HCT116 (cell line): Measurements from ENCODE around the gene ENOX1. TPM values are rescaled to one million over a fixed set of nuclear protein-coding genes. Genes with fewer than 3 reads are reported as not detected.

ENCODE experiments used
- ATAC-seq: fragments of 200-7000 bp; cut with Tn5 transposase; 2 replicates; pipeline ENCODE4 v1.9.1; 2020; ENCODE audit warnings: mild to moderate bottlenecking, moderate library complexity
- BruUV-seq: library from RNA; stranded (reverse); fragments of 400-500 nt; replicated peaks from 2 replicates; lab custom pipeline; 2021; lab: Mats Ljungman, UMichigan
- CTCF ChIA-PET: fragments of 300-600 bp; sonication (Branson Sonifier 250); formaldehyde crosslinking; loops from one replicate; lab custom pipeline; 2021; ENCODE audit warnings: antibody characterized with exemption; lab: Charles Lee
- POLR2A ChIA-PET: fragments of 300-600, 350-600 bp; sonication (Branson Sonifier 250); formaldehyde crosslinking; loops from one replicate; lab custom pipeline; 2021; ENCODE audit warnings: antibody characterized with exemption; lab: Charles Lee
- RAD21 ChIA-PET, 2 experiments: fragments of 300-600 bp; sonication (Branson Sonifier 250); formaldehyde crosslinking; loops; one replicate each; lab custom pipeline; 2023; ENCODE audit warnings: low total read pairs in 2 of 2; ENCODE audit not compliant: uncharacterized antibody in 2 of 2, unreplicated experiment in 2 of 2, low non-redundant PET in 1 of 2; lab: Charles Lee
- DNase-seq: peaks from one replicate; pipeline ENCODE4 v3.0.0-alpha.2; 2010; ENCODE audit warnings: low read depth, low spot score
- H2AFZ ChIP-seq: fragments of 200-600 bp; shearing (Covaris generic), sonication (generic); 2 replicates; pipeline ENCODE4 v1.6.1; 2017; ENCODE audit warnings: low read depth, mixed run types, mixed read lengths, antibody characterized with exemption, low read length; ENCODE audit not compliant: poor library complexity, severe bottlenecking
- H3K27ac ChIP-seq: 2 replicates; pipeline ENCODE4 v1.5.1; 2012; ENCODE audit warnings: low read depth, low read length
- H3K27me3 ChIP-seq: fragments of 200-600 bp; sonication (generic); 2 replicates; pipeline ENCODE4 v1.6.1; 2016; ENCODE audit warnings: mixed run types, low read length, mixed read lengths; ENCODE audit not compliant: insufficient read depth
- H3K36me3 ChIP-seq, 2 experiments: fragments of 200-500 bp in 1 of 2; fragments of 200-600 bp in 1 of 2; sonication (Bioruptor generic) in 1 of 2; sonication (generic) in 1 of 2; 2 replicates each; pipeline versions ENCODE4 v1.5.1 to v1.6.1; 2014 to 2016; ENCODE audit warnings: low read length in 2 of 2, inconsistent platforms in 1 of 2, mixed read lengths in 1 of 2, mixed run types in 1 of 2; ENCODE audit not compliant: insufficient read depth in 2 of 2, control insufficient read depth in 1 of 2
- H3K4me1 ChIP-seq, 2 experiments: fragments of 200-600 bp in 1 of 2; sonication (generic) in 1 of 2; 2 replicates each; pipeline versions ENCODE4 v1.5.1 to v1.6.1; 2012 to 2017; ENCODE audit warnings: low read length in 2 of 2, inconsistent platforms in 1 of 2, mild to moderate bottlenecking in 1 of 2, mixed read lengths in 1 of 2, mixed run types in 1 of 2, moderate library complexity in 1 of 2; ENCODE audit not compliant: insufficient read depth in 2 of 2, control insufficient read depth in 1 of 2
- H3K4me2 ChIP-seq: fragments of 200-600 bp; sonication (generic); 2 replicates; pipeline ENCODE4 v1.6.1; 2017; ENCODE audit warnings: mixed run types, low read length, mixed read lengths
- H3K4me3 ChIP-seq, 2 experiments: fragments of 200-600 bp in 1 of 2; sonication (generic) in 1 of 2; replicated peaks in 1 of 2; 2 replicates each; pipeline ENCODE4 v1.5.1; 2011 to 2016; ENCODE audit warnings: low read length in 2 of 2, control low read depth in 1 of 2, low read depth in 1 of 2, mild to moderate bottlenecking in 1 of 2, mixed read lengths in 1 of 2, mixed run types in 1 of 2
- H3K79me2 ChIP-seq: fragments of 200-600 bp; sonication (generic); 2 replicates; pipeline ENCODE4 v1.6.1; 2017; ENCODE audit warnings: mild to moderate bottlenecking, mixed run types, low read length, moderate library complexity, mixed read lengths; ENCODE audit not compliant: insufficient read depth
- H3K9ac ChIP-seq: fragments of 200-600 bp; sonication (generic); 2 replicates; pipeline ENCODE4 v1.6.1; 2016; ENCODE audit warnings: low read length, mixed read lengths
- H3K9me2 ChIP-seq: fragments of 200-600 bp; sonication (generic), shearing (Covaris generic); 2 replicates; pipeline ENCODE4 v1.6.1; 2017; ENCODE audit warnings: mixed run types, mild to moderate bottlenecking, moderate library complexity; ENCODE audit not compliant: insufficient read depth
- H3K9me3 ChIP-seq, 2 experiments: fragments of 200-500 bp in 1 of 2; fragments of 200-600 bp in 1 of 2; sonication (Bioruptor generic) in 1 of 2; sonication (generic) in 1 of 2; 2 replicates each; pipeline ENCODE4 v1.6.1; 2014 to 2017; ENCODE audit warnings: low read length in 2 of 2, mixed read lengths in 2 of 2, inconsistent platforms in 1 of 2, low read depth in 1 of 2, mild to moderate bottlenecking in 1 of 2, mixed run types in 1 of 2, moderate library complexity in 1 of 2; ENCODE audit not compliant: control insufficient read depth in 1 of 2, insufficient read depth in 1 of 2
- H4K20me1 ChIP-seq: fragments of 200-600 bp; sonication (generic), shearing (Covaris generic); 2 replicates; pipeline ENCODE4 v1.6.1; 2017; ENCODE audit warnings: mixed run types, mild to moderate bottlenecking, moderate library complexity; ENCODE audit not compliant: insufficient read depth
- CBX3 ChIP-seq: IDR thresholded peaks from 2 replicates; pipeline ENCODE4 v1.6.1; 2012; ENCODE audit warnings: low read depth
- CEBPB ChIP-seq: IDR thresholded peaks from 2 replicates; pipeline ENCODE4 v1.6.1; 2012; ENCODE audit warnings: low read depth
- ELF1 ChIP-seq: IDR thresholded peaks from 2 replicates; pipeline ENCODE4 v1.6.1; 2012; ENCODE audit warnings: low read depth, borderline replicate concordance
- EZH2 ChIP-seq: fragments of 200-600 bp; sonication (generic); IDR thresholded peaks from 2 replicates; pipeline ENCODE4 v1.6.1; 2017; ENCODE audit warnings: antibody characterized with exemption, mixed run types
- POLR2A ChIP-seq: IDR thresholded peaks from 2 replicates; pipeline ENCODE4 v1.7.0; 2011; ENCODE audit warnings: borderline replicate concordance; ENCODE audit not compliant: insufficient read depth, insufficient read length; ENCODE audit errors: extremely low read depth
- POLR2AphosphoS5 ChIP-seq: IDR thresholded peaks from 2 replicates; pipeline ENCODE4 v1.6.1; 2011; ENCODE audit warnings: mild to moderate bottlenecking, low read depth, low read length, moderate library complexity
- RAD21 ChIP-seq: IDR thresholded peaks from 2 replicates; pipeline ENCODE4 v1.6.1; 2012; ENCODE audit warnings: low read depth, mild to moderate bottlenecking
- SIN3A ChIP-seq: IDR thresholded peaks from 2 replicates; pipeline ENCODE4 v1.6.1; 2012; ENCODE audit warnings: low read depth
- YY1 ChIP-seq: IDR thresholded peaks from 2 replicates; pipeline ENCODE4 v1.6.1; 2011; ENCODE audit warnings: low read length, low read depth, moderate library complexity, mild to moderate bottlenecking; ENCODE audit not compliant: insufficient replicate concordance; ENCODE audit errors: extremely low read depth
- ZNF274 ChIP-seq: fragments of 200-500 bp; sonication (Bioruptor generic); IDR thresholded peaks from 2 replicates; pipeline ENCODE4 v1.6.1; 2014; ENCODE audit warnings: mild to moderate bottlenecking, low read depth, low read length, inconsistent platforms
- intact Hi-C: fragments of 100-400 bp; cut with micrococcal nuclease; formaldehyde crosslinking; loops from 2 replicates; pipeline ENCODE4 v1.10.0; 2022
- total RNA-seq: library from RNA; stranded (reverse); gene quantifications from one replicate; pipeline ENCODE4 v1.2.1, GENCODE V29; 2021; ENCODE audit not compliant: unreplicated experiment
- TF ChIP-seq, protein P1 (sequence below): IDR thresholded peaks from 2 replicates; pipeline ENCODE4 v1.6.1; 2011; ENCODE audit warnings: mild to moderate bottlenecking, low read length, moderate library complexity; ENCODE audit not compliant: insufficient replicate concordance; ENCODE audit errors: extremely low read depth
- TF ChIP-seq, protein P2 (sequence below), 3 experiments: fragments of 200-600 bp in 1 of 3; sonication (generic) in 1 of 3; IDR thresholded peaks in 2 of 3; conservative IDR thresholded peaks in 1 of 3; 2 replicates each; pipeline ENCODE4 v1.5.1; 2012 to 2017; ENCODE audit warnings: low read depth in 2 of 3, low read length in 2 of 3, antibody characterized with exemption in 1 of 3, borderline replicate concordance in 1 of 3, control low read depth in 1 of 3, mild to moderate bottlenecking in 1 of 3, mixed read lengths in 1 of 3, mixed run types in 1 of 3, moderate library complexity in 1 of 3; ENCODE audit not compliant: insufficient read depth in 1 of 3
- TF ChIP-seq, protein P3 (sequence below): IDR thresholded peaks from 2 replicates; pipeline ENCODE4 v1.6.1; 2012

The ENOX1 gene
- total RNA-seq, 1 experiment from 2014 or later = 4.5 TPM

DNA sequence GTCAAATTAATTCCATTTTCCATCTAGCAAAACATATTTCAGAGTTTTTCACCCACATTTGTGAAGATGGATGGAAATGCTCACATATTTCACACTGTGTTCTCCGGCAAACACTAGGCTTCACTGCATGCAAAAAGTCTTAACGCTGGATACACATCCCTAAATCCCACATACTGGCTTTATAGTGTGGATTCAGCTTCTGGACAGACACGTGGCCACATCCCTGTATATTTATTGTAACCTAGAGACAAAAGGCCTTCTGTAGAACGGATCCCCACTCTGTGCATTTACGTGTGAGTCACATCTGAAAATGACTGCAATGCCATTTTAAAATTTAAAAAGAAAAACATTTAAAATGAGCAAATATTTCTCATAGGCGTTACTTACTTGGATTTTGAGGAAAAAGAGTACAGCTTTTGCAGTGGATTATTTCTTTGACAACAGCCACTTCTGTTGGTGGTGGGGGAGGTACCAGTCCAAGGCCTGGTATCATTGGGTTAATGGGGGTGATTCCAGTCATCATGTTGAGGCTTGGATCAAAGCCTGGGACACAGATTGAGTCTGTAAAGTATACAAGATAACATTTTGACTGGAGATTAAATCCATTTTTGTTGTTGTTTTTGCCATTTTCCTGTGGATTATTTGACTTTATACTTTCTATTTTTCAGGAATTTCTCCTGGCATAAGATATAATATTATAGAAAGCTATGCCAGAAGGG lies 425.7 kb downstream of the ENOX1 start (continued):
- TF ChIP-seq, protein P1, sequence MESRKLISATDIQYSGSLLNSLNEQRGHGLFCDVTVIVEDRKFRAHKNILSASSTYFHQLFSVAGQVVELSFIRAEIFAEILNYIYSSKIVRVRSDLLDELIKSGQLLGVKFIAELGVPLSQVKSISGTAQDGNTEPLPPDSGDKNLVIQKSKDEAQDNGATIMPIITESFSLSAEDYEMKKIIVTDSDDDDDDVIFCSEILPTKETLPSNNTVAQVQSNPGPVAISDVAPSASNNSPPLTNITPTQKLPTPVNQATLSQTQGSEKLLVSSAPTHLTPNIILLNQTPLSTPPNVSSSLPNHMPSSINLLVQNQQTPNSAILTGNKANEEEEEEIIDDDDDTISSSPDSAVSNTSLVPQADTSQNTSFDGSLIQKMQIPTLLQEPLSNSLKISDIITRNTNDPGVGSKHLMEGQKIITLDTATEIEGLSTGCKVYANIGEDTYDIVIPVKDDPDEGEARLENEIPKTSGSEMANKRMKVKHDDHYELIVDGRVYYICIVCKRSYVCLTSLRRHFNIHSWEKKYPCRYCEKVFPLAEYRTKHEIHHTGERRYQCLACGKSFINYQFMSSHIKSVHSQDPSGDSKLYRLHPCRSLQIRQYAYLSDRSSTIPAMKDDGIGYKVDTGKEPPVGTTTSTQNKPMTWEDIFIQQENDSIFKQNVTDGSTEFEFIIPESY = no peak
- TF ChIP-seq CBX3 = no peak
- TF ChIP-seq RAD21 = no peak

DNA sequence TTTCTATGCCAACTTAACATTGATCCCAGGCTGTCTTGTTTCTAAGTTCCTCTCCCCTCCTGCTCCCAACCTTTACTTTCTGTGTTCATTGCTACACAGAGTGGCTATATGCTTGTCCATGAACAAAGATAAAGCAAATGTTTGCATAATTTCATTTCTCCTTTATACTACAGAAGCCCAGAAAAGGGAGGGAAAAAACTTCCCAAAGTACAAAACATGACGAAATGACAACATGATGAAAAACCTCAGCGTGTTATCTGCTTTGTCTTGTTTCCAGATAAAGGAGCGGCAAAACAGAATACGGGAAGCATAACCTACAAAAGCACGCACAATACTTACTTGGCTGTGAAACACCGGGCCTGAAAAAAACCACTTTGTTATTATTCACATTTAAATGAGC lies 426.6 kb downstream of the ENOX1 start:
- Histone ChIP-seq H2AFZ (no peak overlapping the region), H3K9ac (no peak overlapping the region), H3K27ac (no peak overlapping the region), H3K27me3 (no peaks in the 10 kb centered on the region), H3K9me2 (no peaks in the 10 kb centered on the region), H3K4me2 (no peak overlapping the region), H3K4me3 (no peak overlapping the region), H3K79me2 (no peaks in the 10 kb centered on the region), H3K4me1 (no peaks in the 10 kb centered on the region), H4K20me1 (no peaks in the 10 kb centered on the region), H3K36me3 (no peaks in the 10 kb centered on the region), H3K9me3 (no peaks in the 10 kb centered on the region)
- POLR2A ChIA-PET = no interaction called here
- no TSS peak for BruUV-seq
- DNase-seq (no peak), ATAC-seq (no peak)
- RAD21 ChIA-PET = no interaction called here
- intact Hi-C loops = no loop called here
- TF ChIP-seq SIN3A (no peak), EZH2 (no peak), ELF1 (no peak), POLR2AphosphoS5 (no peak), CEBPB (no peak), YY1 (no peak), ZNF274 (no peak), POLR2A (no peak)
- TF ChIP-seq, protein P2, sequence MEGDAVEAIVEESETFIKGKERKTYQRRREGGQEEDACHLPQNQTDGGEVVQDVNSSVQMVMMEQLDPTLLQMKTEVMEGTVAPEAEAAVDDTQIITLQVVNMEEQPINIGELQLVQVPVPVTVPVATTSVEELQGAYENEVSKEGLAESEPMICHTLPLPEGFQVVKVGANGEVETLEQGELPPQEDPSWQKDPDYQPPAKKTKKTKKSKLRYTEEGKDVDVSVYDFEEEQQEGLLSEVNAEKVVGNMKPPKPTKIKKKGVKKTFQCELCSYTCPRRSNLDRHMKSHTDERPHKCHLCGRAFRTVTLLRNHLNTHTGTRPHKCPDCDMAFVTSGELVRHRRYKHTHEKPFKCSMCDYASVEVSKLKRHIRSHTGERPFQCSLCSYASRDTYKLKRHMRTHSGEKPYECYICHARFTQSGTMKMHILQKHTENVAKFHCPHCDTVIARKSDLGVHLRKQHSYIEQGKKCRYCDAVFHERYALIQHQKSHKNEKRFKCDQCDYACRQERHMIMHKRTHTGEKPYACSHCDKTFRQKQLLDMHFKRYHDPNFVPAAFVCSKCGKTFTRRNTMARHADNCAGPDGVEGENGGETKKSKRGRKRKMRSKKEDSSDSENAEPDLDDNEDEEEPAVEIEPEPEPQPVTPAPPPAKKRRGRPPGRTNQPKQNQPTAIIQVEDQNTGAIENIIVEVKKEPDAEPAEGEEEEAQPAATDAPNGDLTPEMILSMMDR (IDR thresholded peaks at IDR 0.05 in 2 of 3, conservative IDR thresholded peaks at IDR 0.05 in 1 of 3; ENCODE audit: borderline replicate concordance in 1 of 3, insufficient read depth in 1 of 3, low read depth in 2 of 3, low read length in 2 of 3) = no peak
- TF ChIP-seq, protein P3, sequence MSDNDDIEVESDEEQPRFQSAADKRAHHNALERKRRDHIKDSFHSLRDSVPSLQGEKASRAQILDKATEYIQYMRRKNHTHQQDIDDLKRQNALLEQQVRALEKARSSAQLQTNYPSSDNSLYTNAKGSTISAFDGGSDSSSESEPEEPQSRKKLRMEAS = no peak
- TF ChIP-seq, protein P1 = no peak
- CTCF ChIA-PET = no interaction called here
